Medulla oblongata (tissue), 1 donor: ENCODE measurements around the gene TIPARP.
"Not testable (repeated sequence)": the region's sequence is repeated elsewhere in the genome, so short reads cannot be mapped to it uniquely, and the experiment has no call there.

Source experiments
- DNase-seq: peaks from one replicate; pipeline ENCODE4 v3.0.0-alpha.2; 2015; ENCODE audit errors: extremely low spot score

The TIPARP gene

GRCh38 chr3:156739976-156740375 lies 65.6 kb downstream of the TIPARP start:
- no peak for DNase-seq

- not testable (repeated sequence) for DNase-seq
Measured at GRCh38 chr3:156740581-156740980, 66.2 kb downstream of the TIPARP start.

- no peak for DNase-seq
Measured at GRCh38 chr3:156741935-156742334, 67.5 kb downstream of the TIPARP start.

GRCh38 chr3:156742401-156742800 lies 68.0 kb downstream of the TIPARP start:
- DNase-seq, result no peak

- DNase-seq, result no peak
Measured at GRCh38 chr3:156743859-156744258, 69.5 kb downstream of the TIPARP start.

- DNase-seq, result no peak
Measured at GRCh38 chr3:156744631-156745030, 70.2 kb downstream of the TIPARP start.

GRCh38 chr3:156745766-156746165 lies 71.4 kb downstream of the TIPARP start:
- no peak for DNase-seq

GRCh38 chr3:156747046-156747445 lies 72.7 kb downstream of the TIPARP start:
- DNase-seq, result no peak

GRCh38 chr3:156749244-156749643 lies 74.9 kb downstream of the TIPARP start:
- no peak for DNase-seq

- DNase-seq, result no peak
Measured at GRCh38 chr3:156750191-156750873, 75.9 kb downstream of the TIPARP start.

- no peak for DNase-seq
Measured at GRCh38 chr3:156750874-156751245, 76.5 kb downstream of the TIPARP start.

GRCh38 chr3:156751461-156752025 lies 77.2 kb downstream of the TIPARP start:
- peak; percentile 41 for DNase-seq
